A673 (cell line): ENCODE results near the gene CXCL8. TPM values are rescaled to one million over a fixed set of nuclear protein-coding genes. Genes with fewer than 3 reads are reported as not detected.

ENCODE experiments used
- BruUV-seq: library from RNA; stranded (reverse); fragments of 400-500 nt; replicated peaks from 2 replicates; lab custom pipeline; 2021; lab: Mats Ljungman, UMichigan
- CTCF ChIA-PET: fragments of 300-600 bp; sonication (Branson Sonifier 250); formaldehyde crosslinking; loops from one replicate; lab custom pipeline; 2022; ENCODE audit warnings: antibody characterized with exemption; lab: Charles Lee
- POLR2A ChIA-PET: fragments of 300-600 bp; sonication (Branson Sonifier 250); formaldehyde crosslinking; loops from one replicate; lab custom pipeline; 2022; ENCODE audit warnings: antibody characterized with exemption; ENCODE audit not compliant: low non-redundant PET; lab: Charles Lee
- DNase-seq: peaks from one replicate; pipeline ENCODE4 v3.0.0-alpha.2; 2015; ENCODE audit warnings: low spot score
- H3K27ac ChIP-seq: fragments of 200-600 bp; sonication (generic); 2 replicates; pipeline ENCODE4 v1.5.1; 2016; ENCODE audit warnings: mixed run types, low read depth, mild to moderate bottlenecking, mixed read lengths, antibody characterized with exemption, low read length; ENCODE audit not compliant: poor library complexity, severe bottlenecking
- H3K27me3 ChIP-seq: fragments of 200-600 bp; sonication (generic); replicated peaks from 2 replicates; pipeline ENCODE4 v1.6.1; 2017; ENCODE audit warnings: mixed run types, low read depth, mild to moderate bottlenecking, mixed read lengths, antibody characterized with exemption, low read length; ENCODE audit not compliant: insufficient read depth, poor library complexity
- H3K36me3 ChIP-seq: fragments of 200-600 bp; sonication (generic); 2 replicates; pipeline ENCODE4 v1.6.1; 2016; ENCODE audit warnings: mixed run types, mild to moderate bottlenecking, mixed read lengths, antibody characterized with exemption, low read length; ENCODE audit not compliant: insufficient read depth, poor library complexity, severe bottlenecking
- H3K4me1 ChIP-seq: fragments of 200-600 bp; sonication (generic); 2 replicates; pipeline ENCODE4 v1.6.1; 2017; ENCODE audit warnings: mixed run types, mild to moderate bottlenecking, mixed read lengths, antibody characterized with exemption, low read length; ENCODE audit not compliant: insufficient read depth, poor library complexity, severe bottlenecking
- H3K4me3 ChIP-seq: fragments of 200-600 bp; sonication (generic); 2 replicates; pipeline ENCODE4 v1.5.1; 2016; ENCODE audit warnings: low read depth, mixed run types, mild to moderate bottlenecking, mixed read lengths, low read length; ENCODE audit not compliant: poor library complexity, severe bottlenecking
- H3K9me3 ChIP-seq: fragments of 200-600 bp; sonication (generic); 2 replicates; pipeline ENCODE4 v1.6.1; 2016; ENCODE audit warnings: mixed run types, low read depth, mild to moderate bottlenecking, mixed read lengths, antibody characterized with exemption, low read length; ENCODE audit not compliant: poor library complexity, severe bottlenecking
- EZH2 ChIP-seq: fragments of 200-600 bp; sonication (generic); IDR thresholded peaks from 2 replicates; pipeline ENCODE4 v1.6.1; 2017; ENCODE audit warnings: borderline replicate concordance, low read depth, mild to moderate bottlenecking, mixed read lengths, antibody characterized with exemption, low read length; ENCODE audit not compliant: poor library complexity, severe bottlenecking
- intact Hi-C: fragments of 100-400 bp; cut with micrococcal nuclease; formaldehyde crosslinking; loops from one replicate; pipeline ENCODE4 v1.10.0; 2022; ENCODE audit not compliant: unreplicated experiment
- total RNA-seq: library from RNA; stranded (reverse); gene quantifications from 2 replicates; pipeline ENCODE4 v1.2.3, GENCODE V29; 2021
- TF ChIP-seq, protein P1 (sequence below): fragments of 300-800, 200-600 bp; sonication (generic); conservative IDR thresholded peaks from 2 replicates; pipeline ENCODE4 v1.5.1; 2017; ENCODE audit warnings: low read depth, mild to moderate bottlenecking, antibody characterized with exemption, low read length, moderate library complexity, mixed read lengths

Gene CXCL8
- total RNA-seq, 1 experiment from 2014 or later = 2.7 TPM

DNA sequence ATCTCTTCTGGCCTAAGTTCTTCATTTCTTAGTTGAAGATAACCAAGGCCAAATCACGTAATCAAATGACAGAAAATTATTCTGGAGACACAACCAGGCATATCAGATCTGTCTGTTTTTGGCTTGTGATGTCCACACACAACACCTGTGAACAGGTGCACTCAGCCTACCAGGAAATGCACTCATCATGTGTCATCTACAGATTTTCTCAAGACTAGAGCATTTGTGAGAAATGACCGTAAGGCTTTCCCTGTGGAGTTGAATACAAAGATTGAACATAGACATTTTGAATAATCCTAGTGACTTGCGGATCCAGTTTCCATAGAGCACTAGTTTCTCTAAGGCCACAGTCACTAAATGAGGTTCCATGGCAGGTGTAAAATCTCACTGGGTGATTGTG, 26.7 kb upstream of the CXCL8 start:
- Histone ChIP-seq H3K27ac (no peak overlapping the region), H3K4me3 (no peak overlapping the region), H3K36me3 (no peaks in the 10 kb centered on the region), H3K9me3 (no peaks in the 10 kb centered on the region), H3K4me1 (no peaks in the 10 kb centered on the region), H3K27me3 (no peaks in the 10 kb centered on the region)
- no peak for DNase-seq
- ChIA-PET POLR2A (no interaction called here), CTCF (no interaction called here)
- intact Hi-C loops = no loop called here
- TF ChIP-seq, protein P1, sequence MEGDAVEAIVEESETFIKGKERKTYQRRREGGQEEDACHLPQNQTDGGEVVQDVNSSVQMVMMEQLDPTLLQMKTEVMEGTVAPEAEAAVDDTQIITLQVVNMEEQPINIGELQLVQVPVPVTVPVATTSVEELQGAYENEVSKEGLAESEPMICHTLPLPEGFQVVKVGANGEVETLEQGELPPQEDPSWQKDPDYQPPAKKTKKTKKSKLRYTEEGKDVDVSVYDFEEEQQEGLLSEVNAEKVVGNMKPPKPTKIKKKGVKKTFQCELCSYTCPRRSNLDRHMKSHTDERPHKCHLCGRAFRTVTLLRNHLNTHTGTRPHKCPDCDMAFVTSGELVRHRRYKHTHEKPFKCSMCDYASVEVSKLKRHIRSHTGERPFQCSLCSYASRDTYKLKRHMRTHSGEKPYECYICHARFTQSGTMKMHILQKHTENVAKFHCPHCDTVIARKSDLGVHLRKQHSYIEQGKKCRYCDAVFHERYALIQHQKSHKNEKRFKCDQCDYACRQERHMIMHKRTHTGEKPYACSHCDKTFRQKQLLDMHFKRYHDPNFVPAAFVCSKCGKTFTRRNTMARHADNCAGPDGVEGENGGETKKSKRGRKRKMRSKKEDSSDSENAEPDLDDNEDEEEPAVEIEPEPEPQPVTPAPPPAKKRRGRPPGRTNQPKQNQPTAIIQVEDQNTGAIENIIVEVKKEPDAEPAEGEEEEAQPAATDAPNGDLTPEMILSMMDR = no peak
- TF ChIP-seq EZH2 = no peak
- no TSS peak for BruUV-seq

DNA sequence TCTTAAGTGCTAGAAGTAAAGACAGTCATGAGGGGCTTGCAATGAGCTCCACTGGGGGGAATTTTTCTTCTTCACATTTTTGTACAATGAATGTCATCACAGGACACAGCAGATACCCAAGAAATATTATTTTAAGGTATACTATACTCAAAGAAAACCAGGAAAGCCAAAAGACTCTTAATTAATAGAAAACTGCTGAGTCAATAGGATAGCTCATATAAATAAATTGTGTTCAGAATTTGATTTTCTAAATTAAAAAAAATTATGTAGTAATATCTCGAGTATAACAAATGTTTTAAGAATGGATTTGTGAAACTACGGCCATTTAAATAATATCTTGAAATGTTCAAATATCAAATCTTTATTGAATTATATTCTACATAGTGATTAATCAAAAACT, 25.7 kb upstream of the CXCL8 start:
- Histone ChIP-seq H3K27ac (no peak overlapping the region), H3K9me3 (no peaks in the 10 kb centered on the region), H3K36me3 (no peaks in the 10 kb centered on the region), H3K27me3 (no peaks in the 10 kb centered on the region), H3K4me3 (no peak overlapping the region), H3K4me1 (no peaks in the 10 kb centered on the region)
- ChIA-PET POLR2A (no interaction called here), CTCF (no interaction called here)
- intact Hi-C loops = no loop called here
- no peak for TF ChIP-seq EZH2
- TF ChIP-seq, protein P1 = no peak
- no TSS peak for BruUV-seq
- no peak for DNase-seq

DNA sequence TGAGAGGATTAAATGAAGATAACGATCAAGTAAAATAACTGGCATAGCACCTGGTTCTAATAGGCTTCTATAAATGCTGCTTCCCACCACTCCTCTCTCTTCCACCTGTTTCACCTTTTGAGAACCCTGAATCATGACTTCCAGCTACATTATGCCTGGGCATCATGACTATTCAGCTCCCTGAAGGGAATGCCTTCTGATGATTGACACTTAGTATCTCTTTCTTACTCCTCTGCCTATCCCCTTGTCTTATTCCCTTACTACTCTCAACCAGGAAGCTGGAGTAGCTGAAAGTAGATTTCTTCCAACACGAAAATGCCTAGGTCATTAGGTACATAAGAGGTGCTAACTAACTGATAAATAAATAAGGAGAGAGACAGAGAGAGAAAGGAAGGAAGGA, 24.7 kb upstream of the CXCL8 start:
- no peak overlapping the region for H3K4me3 ChIP-seq
- DNase-seq = no peak
- TF ChIP-seq EZH2 = no peak
- TF ChIP-seq, protein P1 = no peak
- no peaks in the 10 kb centered on the region for H3K9me3 ChIP-seq
- ChIA-PET CTCF (no interaction called here), POLR2A (no interaction called here)
- intact Hi-C loops = no loop called here
- H3K27ac ChIP-seq = no peak overlapping the region
- no peaks in the 10 kb centered on the region for H3K4me1 ChIP-seq
- BruUV-seq = no TSS peak
- H3K27me3 ChIP-seq = no peaks in the 10 kb centered on the region
- no peaks in the 10 kb centered on the region for H3K36me3 ChIP-seq
